ENCODE results near the gene MRPL2.

MRPL2 gene

DNA sequence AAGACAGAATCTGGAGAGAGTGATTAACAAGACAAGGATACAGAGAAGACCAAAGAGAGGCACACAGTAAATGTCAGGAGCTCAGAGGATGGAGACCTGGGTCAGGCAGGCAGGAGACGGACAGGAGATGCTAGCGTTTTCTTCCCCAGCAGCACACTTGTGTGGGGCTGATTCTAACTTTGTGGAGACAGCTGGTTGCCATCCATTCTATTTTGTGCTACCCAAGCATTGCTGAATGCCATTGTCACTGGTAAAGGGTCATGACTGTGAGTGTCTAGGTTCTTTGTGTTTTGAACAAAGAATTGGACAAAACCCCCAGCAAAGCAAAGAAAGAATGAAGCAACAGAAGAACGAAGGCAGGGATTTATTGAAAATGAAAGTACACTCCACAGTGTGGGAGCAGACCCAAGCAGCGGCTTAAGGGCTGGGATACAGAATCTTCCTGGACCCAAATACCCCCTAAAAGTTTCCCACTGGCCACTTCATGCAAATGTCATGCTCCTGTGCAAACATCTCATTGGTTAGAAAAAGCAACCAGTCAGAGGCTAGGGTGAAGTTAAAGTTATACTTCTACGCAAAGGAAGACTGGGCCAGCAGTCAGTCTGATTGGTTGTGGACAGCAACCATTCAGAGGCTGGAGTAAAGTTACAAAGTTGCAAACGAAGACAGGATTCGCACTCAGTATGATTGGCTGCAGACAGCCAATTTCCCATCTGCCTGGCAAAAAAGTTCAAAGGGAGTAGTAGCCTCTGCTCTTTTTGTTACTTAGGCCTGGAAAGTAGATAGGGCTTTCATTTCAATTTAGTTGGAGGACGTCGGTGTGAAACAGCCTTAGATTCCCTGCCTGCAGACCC is 34.4 kb upstream of the MRPL2 start:
- Histone ChIP-seq H3K9me3 (ENCODE audit: control insufficient read depth in 2 of 2, low read length in 2 of 2) (no peaks in the 10 kb centered on the region), H3K9ac (ENCODE audit: low read depth in 1 of 2, low read length in 2 of 2) (peak overlapping the region in 1 of 2 donors; percentile 34), H3K27ac (ENCODE audit: low read depth in 2 of 2, low read length in 2 of 2) (peak overlapping the region; percentile 11 to 49), H3K4me1 (ENCODE audit: control insufficient read depth in 2 of 2, insufficient read depth in 2 of 2, low read length in 2 of 2) (peaks cover 3 to 10% of the 10 kb centered on the region in 2 donors), H3K4me3 (ENCODE audit: low read length in 2 of 2) (peak overlapping the region; percentile 31 to 51), H3K27me3 (ENCODE audit: control insufficient read depth in 2 of 2, insufficient read depth in 2 of 2, low read length in 2 of 2) (no peaks in the 10 kb centered on the region), H3K36me3 (ENCODE audit: control insufficient read depth in 2 of 2, insufficient read depth in 2 of 2, low read length in 2 of 2) (no peaks in the 10 kb centered on the region)

DNA sequence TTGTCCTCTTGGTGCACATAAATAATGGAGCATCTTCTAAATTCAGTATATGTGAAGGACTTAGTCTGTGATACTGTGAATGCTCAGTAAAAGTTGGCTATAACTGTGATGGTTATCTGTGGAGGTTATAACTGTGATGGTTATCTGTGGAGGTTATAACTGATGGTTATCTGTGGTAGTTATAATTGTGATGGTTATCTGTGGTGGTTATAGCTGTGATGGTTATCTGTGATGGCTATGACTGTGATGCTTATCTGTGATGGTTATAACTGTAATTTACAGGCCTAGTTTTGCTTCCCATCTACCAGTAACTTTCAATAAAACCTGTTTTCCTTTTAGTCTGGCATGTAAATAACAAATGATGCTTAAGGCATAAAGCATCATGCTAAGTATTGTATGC is 33.4 kb upstream of the MRPL2 start:
- Histone ChIP-seq H3K9me3 (ENCODE audit: control insufficient read depth in 2 of 2, low read length in 2 of 2) (no peaks in the 10 kb centered on the region), H3K27ac (ENCODE audit: low read depth in 2 of 2, low read length in 2 of 2) (no peak overlapping the region), H3K27me3 (ENCODE audit: control insufficient read depth in 2 of 2, insufficient read depth in 2 of 2, low read length in 2 of 2) (no peaks in the 10 kb centered on the region), H3K36me3 (ENCODE audit: control insufficient read depth in 2 of 2, insufficient read depth in 2 of 2, low read length in 2 of 2) (no peaks in the 10 kb centered on the region), H3K4me1 (ENCODE audit: control insufficient read depth in 2 of 2, insufficient read depth in 2 of 2, low read length in 2 of 2) (peaks cover 3 to 10% of the 10 kb centered on the region in 2 donors), H3K9ac (ENCODE audit: low read depth in 1 of 2, low read length in 2 of 2) (no peak overlapping the region), H3K4me3 (ENCODE audit: low read length in 2 of 2) (no peak overlapping the region)

- H3K9ac ChIP-seq (ENCODE audit: low read depth in 1 of 2, low read length in 2 of 2), result no peak overlapping the region
- H3K27me3 ChIP-seq (ENCODE audit: control insufficient read depth in 2 of 2, insufficient read depth in 2 of 2, low read length in 2 of 2), result no peaks in the 10 kb centered on the region
- H3K4me1 ChIP-seq (ENCODE audit: control insufficient read depth in 2 of 2, insufficient read depth in 2 of 2, low read length in 2 of 2), result peaks cover under 1 to 8% of the 10 kb centered on the region in 2 donors
- H3K9me3 ChIP-seq (ENCODE audit: control insufficient read depth in 2 of 2, low read length in 2 of 2), result no peaks in the 10 kb centered on the region
- H3K36me3 ChIP-seq (ENCODE audit: control insufficient read depth in 2 of 2, insufficient read depth in 2 of 2, low read length in 2 of 2), result no peaks in the 10 kb centered on the region
- no peak overlapping the region for H3K27ac ChIP-seq (ENCODE audit: low read depth in 2 of 2, low read length in 2 of 2)
- H3K4me3 ChIP-seq (ENCODE audit: low read length in 2 of 2), result no peak overlapping the region
Observed at GRCh38 chr6:43091436-43091991, 32.3 kb upstream of the MRPL2 start.

- Histone ChIP-seq H3K4me1 (ENCODE audit: control insufficient read depth in 2 of 2, insufficient read depth in 2 of 2, low read length in 2 of 2) (peaks cover 0 to 5% of the 10 kb centered on the region in 2 donors), H3K4me3 (ENCODE audit: low read length in 2 of 2) (no peak overlapping the region), H3K9ac (ENCODE audit: low read depth in 1 of 2, low read length in 2 of 2) (no peak overlapping the region), H3K36me3 (ENCODE audit: control insufficient read depth in 2 of 2, insufficient read depth in 2 of 2, low read length in 2 of 2) (no peaks in the 10 kb centered on the region), H3K27me3 (ENCODE audit: control insufficient read depth in 2 of 2, insufficient read depth in 2 of 2, low read length in 2 of 2) (no peaks in the 10 kb centered on the region), H3K27ac (ENCODE audit: low read depth in 2 of 2, low read length in 2 of 2) (no peak overlapping the region), H3K9me3 (ENCODE audit: control insufficient read depth in 2 of 2, low read length in 2 of 2) (no peaks in the 10 kb centered on the region)
Observed at GRCh38 chr6:43091020-43091419, 31.8 kb upstream of the MRPL2 start.

- Histone ChIP-seq H3K9ac (ENCODE audit: low read depth in 1 of 2, low read length in 2 of 2) (no peak overlapping the region), H3K4me3 (ENCODE audit: low read length in 2 of 2) (no peak overlapping the region), H3K27me3 (ENCODE audit: control insufficient read depth in 2 of 2, insufficient read depth in 2 of 2, low read length in 2 of 2) (no peaks in the 10 kb centered on the region), H3K4me1 (ENCODE audit: control insufficient read depth in 2 of 2, insufficient read depth in 2 of 2, low read length in 2 of 2) (peaks cover 0 to 4% of the 10 kb centered on the region in 2 donors), H3K9me3 (ENCODE audit: control insufficient read depth in 2 of 2, low read length in 2 of 2) (no peaks in the 10 kb centered on the region), H3K27ac (ENCODE audit: low read depth in 2 of 2, low read length in 2 of 2) (no peak overlapping the region), H3K36me3 (ENCODE audit: control insufficient read depth in 2 of 2, insufficient read depth in 2 of 2, low read length in 2 of 2) (no peaks in the 10 kb centered on the region)
Observed at GRCh38 chr6:43090559-43090956, 31.3 kb upstream of the MRPL2 start.

DNA sequence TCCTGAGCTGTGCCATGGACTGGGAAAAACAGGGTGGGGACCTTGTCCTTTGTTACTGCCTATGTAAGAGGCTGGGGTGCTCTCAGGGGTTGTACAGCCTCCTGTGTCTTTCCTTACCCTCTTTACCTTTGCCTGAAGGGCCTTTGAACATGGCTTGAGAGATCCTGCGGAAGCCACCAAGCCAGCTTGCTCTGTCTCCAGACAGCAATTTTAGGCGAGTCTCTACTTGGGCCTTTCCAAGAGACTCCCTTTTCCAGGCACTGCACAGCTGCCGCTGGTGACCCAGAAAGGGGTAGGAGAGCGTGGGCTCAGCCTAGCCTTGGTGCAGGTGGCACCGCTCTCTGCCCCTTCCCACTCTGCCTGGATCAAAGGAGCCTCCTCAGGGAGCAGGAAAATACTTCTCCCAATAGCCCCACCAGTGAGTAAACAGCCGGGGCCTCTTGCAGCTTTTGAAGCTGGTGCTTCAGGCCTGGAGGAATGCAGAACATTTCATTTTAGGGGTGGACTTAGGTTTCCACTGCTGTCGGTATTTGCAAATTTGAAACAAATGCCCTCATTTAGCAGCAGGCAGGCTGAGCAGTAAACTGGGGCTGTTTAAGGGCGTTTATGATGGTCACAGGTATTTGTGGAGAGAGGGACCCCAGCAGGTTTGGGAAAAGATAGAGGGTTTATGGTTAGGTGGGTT is 30.8 kb upstream of the MRPL2 start:
- Histone ChIP-seq H3K27ac (ENCODE audit: low read depth in 2 of 2, low read length in 2 of 2) (no peak overlapping the region), H3K9ac (ENCODE audit: low read depth in 1 of 2, low read length in 2 of 2) (no peak overlapping the region), H3K4me1 (ENCODE audit: control insufficient read depth in 2 of 2, insufficient read depth in 2 of 2, low read length in 2 of 2) (peaks cover 0 to 4% of the 10 kb centered on the region in 2 donors), H3K9me3 (ENCODE audit: control insufficient read depth in 2 of 2, low read length in 2 of 2) (no peaks in the 10 kb centered on the region), H3K27me3 (ENCODE audit: control insufficient read depth in 2 of 2, insufficient read depth in 2 of 2, low read length in 2 of 2) (no peaks in the 10 kb centered on the region), H3K4me3 (ENCODE audit: low read length in 2 of 2) (no peak overlapping the region), H3K36me3 (ENCODE audit: control insufficient read depth in 2 of 2, insufficient read depth in 2 of 2, low read length in 2 of 2) (no peaks in the 10 kb centered on the region)

GRCh38 chr6:43089467-43089866 is 30.2 kb upstream of the MRPL2 start:
- no peaks in the 10 kb centered on the region for H3K36me3 ChIP-seq (ENCODE audit: control insufficient read depth in 2 of 2, insufficient read depth in 2 of 2, low read length in 2 of 2)
- H3K9ac ChIP-seq (ENCODE audit: low read depth in 1 of 2, low read length in 2 of 2), result no peak overlapping the region
- no peak overlapping the region for H3K4me3 ChIP-seq (ENCODE audit: low read length in 2 of 2)
- H3K27ac ChIP-seq (ENCODE audit: low read depth in 2 of 2, low read length in 2 of 2), result no peak overlapping the region
- no peaks in the 10 kb centered on the region for H3K9me3 ChIP-seq (ENCODE audit: control insufficient read depth in 2 of 2, low read length in 2 of 2)
- no peaks in the 10 kb centered on the region for H3K27me3 ChIP-seq (ENCODE audit: control insufficient read depth in 2 of 2, insufficient read depth in 2 of 2, low read length in 2 of 2)
- H3K4me1 ChIP-seq (ENCODE audit: control insufficient read depth in 2 of 2, insufficient read depth in 2 of 2, low read length in 2 of 2), result peaks cover 0 to 4% of the 10 kb centered on the region in 2 donors

DNA sequence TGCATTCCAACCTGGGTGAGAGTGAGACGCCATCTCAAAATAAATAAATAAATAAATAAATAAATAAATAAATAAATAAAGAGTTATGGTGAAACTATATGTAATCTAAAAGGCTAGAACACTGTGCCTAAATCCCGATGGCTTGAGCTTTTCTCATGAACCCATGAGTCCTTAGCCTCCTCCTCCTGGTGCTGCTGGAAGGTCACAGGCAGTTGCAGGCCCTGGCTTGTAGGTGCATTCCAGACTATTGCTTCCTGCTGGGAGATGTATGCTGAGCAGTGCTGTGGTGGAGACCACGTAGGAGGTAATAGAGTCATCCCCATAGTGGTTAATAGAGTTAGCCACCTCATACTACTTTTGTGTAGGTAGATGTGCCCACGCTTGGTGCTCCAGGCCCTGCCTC is 29.4 kb upstream of the MRPL2 start:
- no peaks in the 10 kb centered on the region for H3K9me3 ChIP-seq (ENCODE audit: control insufficient read depth in 2 of 2, low read length in 2 of 2)
- no peak overlapping the region for H3K27ac ChIP-seq (ENCODE audit: low read depth in 2 of 2, low read length in 2 of 2)
- H3K36me3 ChIP-seq (ENCODE audit: control insufficient read depth in 2 of 2, insufficient read depth in 2 of 2, low read length in 2 of 2), result no peaks in the 10 kb centered on the region
- H3K4me3 ChIP-seq (ENCODE audit: low read length in 2 of 2), result no peak overlapping the region
- H3K9ac ChIP-seq (ENCODE audit: low read depth in 1 of 2, low read length in 2 of 2), result no peak overlapping the region
- no peaks in the 10 kb centered on the region for H3K27me3 ChIP-seq (ENCODE audit: control insufficient read depth in 2 of 2, insufficient read depth in 2 of 2, low read length in 2 of 2)
- H3K4me1 ChIP-seq (ENCODE audit: control insufficient read depth in 2 of 2, insufficient read depth in 2 of 2, low read length in 2 of 2), result peaks cover 0 to 4% of the 10 kb centered on the region in 2 donors

DNA sequence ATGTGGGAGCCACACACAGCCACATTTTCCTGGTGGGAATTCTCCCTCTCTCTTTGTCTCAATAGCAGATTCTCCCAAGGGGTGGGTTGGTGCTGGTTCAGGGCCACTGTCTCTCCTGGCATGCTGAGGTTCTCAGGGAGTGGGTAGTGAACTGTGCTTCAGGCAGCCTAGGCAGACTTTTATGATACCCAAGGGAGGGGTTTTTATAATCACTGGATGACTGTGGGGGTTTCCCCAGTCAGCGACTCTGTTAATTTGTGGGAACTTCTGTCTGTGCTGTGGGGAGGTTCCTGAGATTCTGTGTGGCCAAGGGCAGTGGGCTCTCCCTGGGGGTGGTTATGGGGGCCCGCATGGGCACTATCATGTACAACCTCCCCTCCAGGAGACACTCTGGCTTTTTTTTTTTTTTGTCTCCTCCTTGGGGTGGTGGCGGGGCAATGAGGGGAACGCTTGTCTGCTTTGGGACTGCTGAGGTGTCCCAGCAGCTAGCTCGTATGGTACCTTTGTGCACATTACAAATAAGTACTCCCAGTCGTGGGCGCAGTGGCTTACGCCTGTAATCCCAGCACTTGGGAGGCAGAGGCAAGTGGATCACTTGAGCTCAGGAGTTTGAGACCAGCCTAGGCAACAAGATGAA is 26.9 kb upstream of the MRPL2 start:
- Histone ChIP-seq H3K27me3 (ENCODE audit: control insufficient read depth in 2 of 2, insufficient read depth in 2 of 2, low read length in 2 of 2) (no peaks in the 10 kb centered on the region), H3K9ac (ENCODE audit: low read depth in 1 of 2, low read length in 2 of 2) (peak overlapping the region in 1 of 2 donors; percentile 14), H3K4me1 (ENCODE audit: control insufficient read depth in 2 of 2, insufficient read depth in 2 of 2, low read length in 2 of 2) (peaks cover 0 to 4% of the 10 kb centered on the region in 2 donors), H3K36me3 (ENCODE audit: control insufficient read depth in 2 of 2, insufficient read depth in 2 of 2, low read length in 2 of 2) (no peaks in the 10 kb centered on the region), H3K4me3 (ENCODE audit: low read length in 2 of 2) (no peak overlapping the region), H3K27ac (ENCODE audit: low read depth in 2 of 2, low read length in 2 of 2) (no peak overlapping the region), H3K9me3 (ENCODE audit: control insufficient read depth in 2 of 2, low read length in 2 of 2) (no peaks in the 10 kb centered on the region)
